ENCODE data around the gene ISCU.

The ISCU gene

GRCh38 chr12:108567406-108568337, 5.3 kb downstream of the ISCU start:
- TF ChIP-seq CTCF (IDR thresholded peaks at IDR 0.05; ENCODE audit: low read depth, low read length, poor library complexity, severe bottlenecking): no peak
- TF ChIP-seq EZH2phosphoT487 (IDR thresholded peaks at IDR 0.05; ENCODE audit: borderline replicate concordance, low read length): no peak
- Histone ChIP-seq H3K9me3 (ENCODE audit: control insufficient read depth, insufficient read depth, low read length) (no peaks in the 10 kb centered on the region), H3K27me3 (ENCODE audit: control insufficient read depth, low read length) (peaks cover 8% of the 10 kb centered on the region; the same call in 1 of the 2 replicates), H3K27ac (ENCODE audit: low read depth, low read length) (peak overlapping the region; percentile 36; the same call in 1 of the 2 replicates), H4K20me1 (ENCODE audit: control insufficient read depth, insufficient read depth, low read depth, low read length) (no peaks in the 10 kb centered on the region), H3K4me1 (ENCODE audit: control insufficient read depth, low read length) (peaks cover 77% of the 10 kb centered on the region), H3K36me3 (ENCODE audit: control insufficient read depth, low read length) (peaks cover 58% of the 10 kb centered on the region), H3K9me2 (replicated peaks; ENCODE audit: control insufficient read depth, low read length) (no peaks in the 10 kb centered on the region), H3K4me3 (ENCODE audit: low read length) (no peak overlapping the region), H3K79me2 (ENCODE audit: control insufficient read depth, low read length) (peaks cover 20% of the 10 kb centered on the region), H3F3A (ENCODE audit: control insufficient read depth, insufficient read depth) (peaks cover 4% of the 10 kb centered on the region; the same call in 1 of the 2 replicates), H3K4me2 (ENCODE audit: low read length) (peak overlapping the region; percentile 10; the same call in 1 of the 2 replicates)

GRCh38 chr12:108568338-108569154, 6.2 kb downstream of the ISCU start:
- Histone ChIP-seq H3K27ac (ENCODE audit: low read depth, low read length) (peak overlapping the region; percentile 36; the same call in 1 of the 2 replicates), H3K9me2 (replicated peaks; ENCODE audit: control insufficient read depth, low read length) (no peaks in the 10 kb centered on the region)

More at GRCh38 chr12:108568338-108569154, 6.2 kb downstream of the ISCU start:
- H3K79me2 ChIP-seq (ENCODE audit: control insufficient read depth, low read length): peaks cover 11% of the 10 kb centered on the region
- H3K36me3 ChIP-seq (ENCODE audit: control insufficient read depth, low read length): peaks cover 57% of the 10 kb centered on the region
- H3K4me3 ChIP-seq (ENCODE audit: low read length): no peak overlapping the region
- peaks cover 4% of the 10 kb centered on the region; the same call in 1 of the 2 replicates for H3F3A ChIP-seq (ENCODE audit: control insufficient read depth, insufficient read depth)
- H3K9me3 ChIP-seq (ENCODE audit: control insufficient read depth, insufficient read depth, low read length): no peaks in the 10 kb centered on the region
- H3K27me3 ChIP-seq (ENCODE audit: control insufficient read depth, low read length): peaks cover 12% of the 10 kb centered on the region; the same call in 1 of the 2 replicates
- peak overlapping the region; percentile 10 for H3K4me2 ChIP-seq (ENCODE audit: low read length)
- H4K20me1 ChIP-seq (ENCODE audit: control insufficient read depth, insufficient read depth, low read depth, low read length): no peaks in the 10 kb centered on the region
- TF ChIP-seq CTCF (IDR thresholded peaks at IDR 0.05; ENCODE audit: low read depth, low read length, poor library complexity, severe bottlenecking) (no peak), EZH2phosphoT487 (IDR thresholded peaks at IDR 0.05; ENCODE audit: borderline replicate concordance, low read length) (no peak)
- peaks cover 72% of the 10 kb centered on the region for H3K4me1 ChIP-seq (ENCODE audit: control insufficient read depth, low read length)
